CD4-positive, alpha-beta T cell (primary cell): Measurements from ENCODE around the gene PBX1. TPM values are rescaled to one million over a fixed set of nuclear protein-coding genes. Genes with fewer than 3 reads are reported as not detected.

Experiments used
- ATAC-seq: fragments of 200-7000 bp; cut with Tn5 transposase; one replicate; pipeline ENCODE4 v1.10.0; 2022; ENCODE audit warnings: mild to moderate bottlenecking; ENCODE audit not compliant: poor library complexity
- CTCF ChIA-PET: fragments of 350-600 bp; sonication (Branson Sonifier 250); formaldehyde crosslinking; loops from one replicate; lab custom pipeline; 2021; ENCODE audit warnings: antibody characterized with exemption, inconsistent platforms; lab: Charles Lee
- POLR2A ChIA-PET: fragments of 350-600 bp; sonication (Branson Sonifier 250); formaldehyde crosslinking; loops from one replicate; lab custom pipeline; 2021; ENCODE audit warnings: antibody characterized with exemption, inconsistent platforms; lab: Charles Lee
- DNase-seq, 14 experiments: peaks; one replicate each; pipeline ENCODE4 v3.0.0-alpha.2; 2013 to 2020; ENCODE audit warnings: mixed read lengths in 2 of 14
- H3K27ac ChIP-seq, 2 donors: one replicate each; pipeline versions ENCODE4 v1.5.1 to v1.7.0; 2013; ENCODE audit warnings: low read length in 2 of 2, low read depth in 1 of 2, mild to moderate bottlenecking in 1 of 2
- H3K27me3 ChIP-seq, 2 experiments: 1 replicate in 1 of 2; 2 replicates in 1 of 2; pipeline versions ENCODE4 v1.6.1 to v1.7.0; 2013; ENCODE audit warnings: low read length in 2 of 2, control low read depth in 1 of 2, mild to moderate bottlenecking in 1 of 2, moderate library complexity in 1 of 2; ENCODE audit not compliant: insufficient read depth in 2 of 2, control insufficient read depth in 1 of 2
- H3K36me3 ChIP-seq: one replicate; pipeline ENCODE4 v1.6.1; 2013; ENCODE audit warnings: low read length, control low read depth; ENCODE audit not compliant: insufficient read depth
- H3K4me1 ChIP-seq: one replicate; pipeline ENCODE4 v1.6.1; 2013; ENCODE audit warnings: low read length, control low read depth; ENCODE audit not compliant: insufficient read depth
- H3K4me3 ChIP-seq: one replicate; pipeline ENCODE4 v1.5.1; 2013; ENCODE audit warnings: mild to moderate bottlenecking, low read length, moderate library complexity
- H3K9me3 ChIP-seq, 2 experiments: 1 replicate in 1 of 2; 2 replicates in 1 of 2; pipeline versions ENCODE4 v1.6.1 to v1.7.0; 2013; ENCODE audit warnings: low read length in 2 of 2, mild to moderate bottlenecking in 2 of 2, control low read depth in 1 of 2, moderate library complexity in 1 of 2; ENCODE audit not compliant: control insufficient read depth in 1 of 2, insufficient read depth in 1 of 2
- H3K27ac Mint-ChIP-seq: one replicate; pipeline ENCODE4 v1.8.0; 2020; ENCODE audit warnings: mixed read lengths
- H3K27me3 Mint-ChIP-seq: one replicate; pipeline ENCODE4 v1.8.0; 2021; ENCODE audit warnings: mixed read lengths
- H3K36me3 Mint-ChIP-seq: one replicate; pipeline ENCODE4 v1.8.0; 2021; ENCODE audit warnings: low read depth, mixed read lengths
- H3K4me1 Mint-ChIP-seq: one replicate; pipeline ENCODE4 v1.8.0; 2021; ENCODE audit warnings: low read depth, mixed read lengths
- H3K4me3 Mint-ChIP-seq: one replicate; pipeline ENCODE4 v1.8.0; 2020; ENCODE audit warnings: mild to moderate bottlenecking, mixed read lengths
- H3K9me3 Mint-ChIP-seq: one replicate; pipeline ENCODE4 v1.8.0; 2020; ENCODE audit warnings: mixed read lengths
- intact Hi-C, 2 experiments: fragments of 100-400 bp; cut with DNase I in 1 of 2; cut with micrococcal nuclease in 1 of 2; formaldehyde crosslinking; loops; one replicate each; pipeline versions ENCODE4 v1.15.1 to v1.9.0; 2023 to 2025; cut with DNase I, micrococcal nuclease
- total RNA-seq, 174 experiments: library from RNA in 2 of 174; stranded (reverse) in 2 of 174; gene quantifications; one replicate each; pipeline ENCODE4 v1.2.3 and lab custom pipeline; 2021 to 2026
- TF ChIP-seq, protein P1 (sequence below): fragments of 200-600 bp; IDR thresholded peaks from one replicate; pipeline ENCODE4 v1.8.0; 2022; ENCODE audit warnings: antibody characterized with exemption, mild to moderate bottlenecking

PBX1 gene
- total RNA-seq, 2 experiments from 2014 or later: 0.64 to 0.96 TPM

DNA sequence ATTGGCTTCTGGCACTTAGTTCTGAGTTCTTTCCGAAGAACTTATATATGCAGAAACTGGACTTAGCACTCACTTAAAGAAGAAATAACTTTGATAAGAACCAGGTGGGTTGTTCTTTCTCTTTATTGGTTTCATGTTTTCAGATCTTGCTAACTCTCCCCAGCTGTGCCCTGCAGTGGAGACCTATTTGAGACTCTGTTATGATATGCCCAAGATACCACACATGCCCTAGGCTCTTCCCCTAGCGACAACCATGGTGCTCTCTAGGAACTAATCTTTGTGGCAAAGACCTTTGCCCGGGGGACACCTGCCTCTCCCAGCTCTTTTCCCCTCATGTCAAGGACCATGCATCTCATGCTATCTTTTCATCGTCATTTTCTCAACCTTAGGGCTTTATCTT lies 128.8 kb downstream of the PBX1 start:
- peaks cover 0 to 6% of the 10 kb centered on the region in 2 experiments for H3K9me3 ChIP-seq
- POLR2A ChIA-PET: no interaction called here
- DNase-seq: no peak

DNA sequence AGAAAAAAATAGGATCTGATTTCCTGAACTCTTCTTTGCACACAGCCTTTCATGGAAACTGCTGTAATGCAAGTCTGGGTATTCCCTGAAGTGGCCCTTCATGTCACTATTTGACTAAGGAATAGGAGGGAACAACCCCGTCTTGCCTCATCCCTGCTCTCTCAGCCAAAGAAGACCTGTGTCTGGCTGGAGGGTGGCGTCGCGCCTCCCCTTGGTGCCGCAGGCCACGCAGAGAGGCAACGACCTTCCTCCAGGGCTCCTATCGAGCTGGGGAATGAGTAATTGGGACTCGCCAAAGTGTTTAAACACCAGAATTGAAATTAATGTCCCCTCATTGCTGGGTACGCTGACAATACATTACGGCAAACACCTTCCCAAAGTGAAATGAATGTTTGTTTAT lies 129.8 kb downstream of the PBX1 start:
- H3K36me3 ChIP-seq: no peaks in the 10 kb centered on the region
- H3K4me3 ChIP-seq: no peak overlapping the region
- Mint-ChIP-seq H3K9me3 (no peaks in the 10 kb centered on the region), H3K27me3 (no peaks in the 10 kb centered on the region), H3K27ac (no peak overlapping the region), H3K4me1 (no peaks in the 10 kb centered on the region), H3K4me3 (no peak overlapping the region), H3K36me3 (no peaks in the 10 kb centered on the region)
- ChIA-PET CTCF (no interaction called here), POLR2A (no interaction called here)
- DNase-seq (no peak), ATAC-seq (no peak)
- H3K4me1 ChIP-seq: no peaks in the 10 kb centered on the region
- no peak overlapping the region for H3K27ac ChIP-seq
- no peaks in the 10 kb centered on the region for H3K27me3 ChIP-seq
- peaks cover 0 to 6% of the 10 kb centered on the region in 2 experiments for H3K9me3 ChIP-seq
- TF ChIP-seq, protein P1, sequence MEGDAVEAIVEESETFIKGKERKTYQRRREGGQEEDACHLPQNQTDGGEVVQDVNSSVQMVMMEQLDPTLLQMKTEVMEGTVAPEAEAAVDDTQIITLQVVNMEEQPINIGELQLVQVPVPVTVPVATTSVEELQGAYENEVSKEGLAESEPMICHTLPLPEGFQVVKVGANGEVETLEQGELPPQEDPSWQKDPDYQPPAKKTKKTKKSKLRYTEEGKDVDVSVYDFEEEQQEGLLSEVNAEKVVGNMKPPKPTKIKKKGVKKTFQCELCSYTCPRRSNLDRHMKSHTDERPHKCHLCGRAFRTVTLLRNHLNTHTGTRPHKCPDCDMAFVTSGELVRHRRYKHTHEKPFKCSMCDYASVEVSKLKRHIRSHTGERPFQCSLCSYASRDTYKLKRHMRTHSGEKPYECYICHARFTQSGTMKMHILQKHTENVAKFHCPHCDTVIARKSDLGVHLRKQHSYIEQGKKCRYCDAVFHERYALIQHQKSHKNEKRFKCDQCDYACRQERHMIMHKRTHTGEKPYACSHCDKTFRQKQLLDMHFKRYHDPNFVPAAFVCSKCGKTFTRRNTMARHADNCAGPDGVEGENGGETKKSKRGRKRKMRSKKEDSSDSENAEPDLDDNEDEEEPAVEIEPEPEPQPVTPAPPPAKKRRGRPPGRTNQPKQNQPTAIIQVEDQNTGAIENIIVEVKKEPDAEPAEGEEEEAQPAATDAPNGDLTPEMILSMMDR: no peak
- intact Hi-C loops: no loop called here

More for the DNA sequence above, 128.8 kb downstream of the PBX1 start:
- TF ChIP-seq, protein P1: no peak
- no peak for ATAC-seq
- intact Hi-C loops: no loop called here
- Mint-ChIP-seq H3K27ac (no peak overlapping the region), H3K9me3 (no peaks in the 10 kb centered on the region), H3K4me1 (no peaks in the 10 kb centered on the region), H3K36me3 (no peaks in the 10 kb centered on the region), H3K27me3 (no peaks in the 10 kb centered on the region), H3K4me3 (no peak overlapping the region)
- CTCF ChIA-PET: interaction anchor here (1.0 kb wide), 1 partner anchor 16 kb away, joined by 3 read pairs; no protein-coding TSS in a partner anchor
- Histone ChIP-seq H3K4me3 (no peak overlapping the region), H3K4me1 (no peaks in the 10 kb centered on the region), H3K36me3 (no peaks in the 10 kb centered on the region), H3K27me3 (no peaks in the 10 kb centered on the region), H3K27ac (no peak overlapping the region)

DNA sequence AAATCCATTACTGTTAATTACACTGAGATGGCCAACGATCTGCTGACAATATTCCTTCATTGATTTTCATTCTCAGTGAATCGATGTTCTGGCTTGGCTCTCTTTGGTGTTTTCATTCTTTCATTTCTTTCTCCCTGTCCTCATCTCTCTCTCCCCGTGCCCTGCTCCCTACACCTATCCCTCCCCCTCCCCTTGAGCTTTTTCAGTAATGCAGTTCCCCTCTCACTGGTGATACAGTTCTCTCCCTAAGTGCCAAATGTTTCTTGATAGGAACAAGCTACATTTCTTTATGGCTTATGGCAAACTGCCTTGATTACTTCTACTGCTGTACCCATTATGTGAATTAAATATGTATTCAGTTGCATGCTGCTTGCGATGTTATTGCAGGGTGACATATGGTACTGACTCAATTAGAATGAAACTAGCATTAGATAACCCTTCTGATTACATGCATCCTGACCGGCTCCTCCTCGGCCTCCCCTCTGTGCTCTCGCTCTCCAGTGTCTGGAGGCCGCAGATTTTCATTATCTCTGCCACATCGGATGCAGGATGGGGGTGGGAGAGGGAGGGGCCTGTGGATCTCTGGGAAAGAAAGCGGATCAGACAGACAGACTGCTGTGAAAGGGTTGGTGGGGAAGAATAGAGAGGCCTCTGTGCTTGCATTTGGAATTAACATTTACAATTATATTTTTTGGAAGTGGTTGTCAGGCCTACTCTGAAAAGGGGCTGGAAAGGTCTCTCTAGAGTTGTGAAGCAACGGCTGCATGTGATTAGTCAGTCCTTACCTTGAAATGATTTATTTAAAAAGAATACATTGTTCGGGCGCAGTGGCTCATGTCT lies 130.9 kb downstream of the PBX1 start:
- no peak for ATAC-seq
- no peaks in the 10 kb centered on the region for H3K36me3 Mint-ChIP-seq
- ChIA-PET POLR2A (no interaction called here), CTCF (no interaction called here)
- TF ChIP-seq, protein P1: no peak
- Histone ChIP-seq H3K36me3 (no peaks in the 10 kb centered on the region), H3K27me3 (no peaks in the 10 kb centered on the region), H3K27ac (no peak overlapping the region), H3K9me3 (peaks cover 0 to 6% of the 10 kb centered on the region in 2 experiments), H3K4me3 (no peak overlapping the region), H3K4me1 (no peaks in the 10 kb centered on the region)
- H3K27me3 Mint-ChIP-seq: no peaks in the 10 kb centered on the region
- no peaks in the 10 kb centered on the region for H3K4me1 Mint-ChIP-seq
- H3K4me3 Mint-ChIP-seq: no peak overlapping the region
- intact Hi-C loops: no loop called here
- no peaks in the 10 kb centered on the region for H3K9me3 Mint-ChIP-seq
- no peak overlapping the region for H3K27ac Mint-ChIP-seq
- no peak for DNase-seq
